ENCODE data around the gene ARL6IP4.

GRCh38 chr12:122987086-122987951, 6.8 kb downstream of the ARL6IP4 start:
- TF ChIP-seq, protein P1, sequence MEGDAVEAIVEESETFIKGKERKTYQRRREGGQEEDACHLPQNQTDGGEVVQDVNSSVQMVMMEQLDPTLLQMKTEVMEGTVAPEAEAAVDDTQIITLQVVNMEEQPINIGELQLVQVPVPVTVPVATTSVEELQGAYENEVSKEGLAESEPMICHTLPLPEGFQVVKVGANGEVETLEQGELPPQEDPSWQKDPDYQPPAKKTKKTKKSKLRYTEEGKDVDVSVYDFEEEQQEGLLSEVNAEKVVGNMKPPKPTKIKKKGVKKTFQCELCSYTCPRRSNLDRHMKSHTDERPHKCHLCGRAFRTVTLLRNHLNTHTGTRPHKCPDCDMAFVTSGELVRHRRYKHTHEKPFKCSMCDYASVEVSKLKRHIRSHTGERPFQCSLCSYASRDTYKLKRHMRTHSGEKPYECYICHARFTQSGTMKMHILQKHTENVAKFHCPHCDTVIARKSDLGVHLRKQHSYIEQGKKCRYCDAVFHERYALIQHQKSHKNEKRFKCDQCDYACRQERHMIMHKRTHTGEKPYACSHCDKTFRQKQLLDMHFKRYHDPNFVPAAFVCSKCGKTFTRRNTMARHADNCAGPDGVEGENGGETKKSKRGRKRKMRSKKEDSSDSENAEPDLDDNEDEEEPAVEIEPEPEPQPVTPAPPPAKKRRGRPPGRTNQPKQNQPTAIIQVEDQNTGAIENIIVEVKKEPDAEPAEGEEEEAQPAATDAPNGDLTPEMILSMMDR (conservative IDR thresholded peaks at IDR 0.05 in 1 of 2, IDR thresholded peaks at IDR 0.05 in 1 of 2; ENCODE audit: low read depth in 1 of 2, low read length in 2 of 2) = no peak
- TF ChIP-seq EZH2 (IDR thresholded peaks at IDR 0.05; ENCODE audit: low read length, missing control alignments) = no peak

Measured in fibroblast of lung (primary cell).